Activated naive CD4-positive, alpha-beta T cell treated with anti-CD3 and anti-CD28 coated beads, Interleukin-2, amount 10 ng/mL, durations not matched to agents 7 days and 5 days (primary cell): ENCODE data around the gene IL17RD.
A peak's percentile ranks its signal among the peaks of the same experiment; 100 is the strongest.

Experiments used
- CTCF ChIA-PET: fragments of 350-600 bp; sonication (Branson Sonifier 250); formaldehyde crosslinking; loops from one replicate; lab custom pipeline; 2021; ENCODE audit warnings: antibody characterized with exemption; lab: Charles Lee
- DNase-seq: peaks from one replicate; pipeline ENCODE4 v3.0.0-alpha.2; 2020
- H3K27ac Mint-ChIP-seq: one replicate; pipeline ENCODE4 v1.8.0; 2021; ENCODE audit warnings: mild to moderate bottlenecking, moderate library complexity, mixed read lengths
- H3K27me3 Mint-ChIP-seq: one replicate; pipeline ENCODE4 v1.8.0; 2021; ENCODE audit warnings: mild to moderate bottlenecking, mixed read lengths
- H3K36me3 Mint-ChIP-seq: one replicate; pipeline ENCODE4 v1.8.0; 2021; ENCODE audit warnings: mixed read lengths
- H3K4me1 Mint-ChIP-seq: one replicate; pipeline ENCODE4 v1.8.0; 2021; ENCODE audit warnings: mixed read lengths
- H3K4me3 Mint-ChIP-seq: one replicate; pipeline ENCODE4 v1.8.0; 2021; ENCODE audit warnings: mild to moderate bottlenecking, moderate library complexity, mixed read lengths
- H3K9me3 Mint-ChIP-seq: one replicate; pipeline ENCODE4 v1.8.0; 2021; ENCODE audit warnings: mixed read lengths

The IL17RD gene

DNA sequence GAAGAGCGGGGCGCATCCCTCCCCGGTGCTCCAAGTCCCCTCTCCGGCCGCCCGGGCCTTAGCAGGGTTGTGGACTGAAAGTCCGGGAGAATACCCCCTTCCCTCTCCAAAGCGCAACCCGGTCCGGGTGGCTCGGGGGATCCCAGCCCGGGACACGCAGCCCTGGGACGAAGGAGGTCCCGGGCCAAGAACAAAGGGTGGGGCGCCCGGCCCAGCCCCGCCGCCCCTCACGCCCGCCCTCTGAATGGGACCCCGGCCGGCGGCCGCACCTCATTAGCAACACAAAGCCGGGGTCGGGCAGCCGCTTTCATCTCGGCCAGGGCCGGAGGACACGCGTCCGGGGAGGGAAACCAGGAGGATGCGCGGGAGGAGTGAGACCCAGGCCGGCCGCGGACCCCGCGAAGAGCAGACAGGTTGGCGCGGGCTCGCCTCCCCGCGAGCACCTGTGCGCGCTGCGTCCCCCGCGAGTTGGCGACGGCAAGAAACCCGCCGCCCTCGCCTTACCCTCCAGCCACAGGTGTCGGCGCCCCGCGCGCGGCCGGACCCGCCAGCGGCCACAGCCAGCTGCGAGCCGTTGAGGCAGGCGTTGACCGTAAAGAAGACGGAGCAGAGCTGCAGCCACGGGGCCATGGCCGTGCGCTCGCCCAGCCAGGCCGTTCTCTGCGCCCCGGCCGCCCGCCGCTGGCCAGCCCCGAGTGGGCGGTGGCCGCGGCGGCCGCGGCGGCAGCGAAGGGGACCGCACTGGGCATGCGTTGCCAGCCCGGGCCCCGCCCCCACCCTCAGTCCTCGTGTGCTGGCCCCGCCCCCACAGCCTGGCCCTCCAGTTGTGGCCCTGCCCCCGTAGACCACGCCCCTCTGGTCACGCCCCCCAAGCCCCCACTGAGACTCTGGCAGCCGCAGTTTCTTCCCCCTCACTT, at the start of gene IL17RD:
Gene IL17RD (minus strand): TSS at position 697 of the 917 bp plus-strand sequence. CDS start 67 bp downstream, at position 630.
- DNase-seq = peak; percentile 64
- no peaks in the 10 kb centered on the region for H3K36me3 Mint-ChIP-seq
- peak within 1 kb of the TSS; percentile 72 for H3K4me3 Mint-ChIP-seq
- CTCF ChIA-PET = interaction anchor here (1.2 kb wide), 1 partner anchor 233 kb away, joined by 4 read pairs; no protein-coding TSS in a partner anchor
- no peaks in the 10 kb centered on the region for H3K9me3 Mint-ChIP-seq
- peaks cover 97% of the 10 kb centered on the region for H3K27me3 Mint-ChIP-seq
- H3K4me1 Mint-ChIP-seq = peaks cover 16% of the 10 kb centered on the region
- H3K27ac Mint-ChIP-seq = no peak within 1 kb of the TSS

DNA sequence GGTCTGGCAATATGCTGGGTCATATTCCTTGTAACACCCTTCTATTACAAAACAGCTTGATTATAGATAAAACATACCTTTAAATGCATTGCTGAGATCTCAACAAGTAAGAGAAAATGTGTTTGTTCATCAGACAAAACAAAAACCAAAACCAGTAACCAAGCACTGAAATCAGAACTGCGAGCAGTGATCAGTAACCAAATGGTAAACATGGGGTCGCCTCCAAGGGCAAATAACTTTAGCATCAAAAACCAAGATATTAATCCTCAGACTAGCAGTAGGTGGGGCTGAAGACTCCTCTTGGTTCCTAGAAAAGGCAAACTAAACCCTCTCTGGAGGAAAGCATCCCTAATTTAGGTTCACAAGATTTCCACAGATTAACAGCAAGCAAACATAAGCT, 41.3 kb upstream of the IL17RD start:
- Mint-ChIP-seq H3K4me1 (no peaks in the 10 kb centered on the region), H3K9me3 (no peaks in the 10 kb centered on the region), H3K27ac (no peak overlapping the region), H3K27me3 (no peaks in the 10 kb centered on the region), H3K4me3 (no peak overlapping the region), H3K36me3 (no peaks in the 10 kb centered on the region)
- DNase-seq = no peak
- CTCF ChIA-PET = interaction anchor here (0.6 kb wide), 1 partner anchor 12 kb away, joined by 3 read pairs; no protein-coding TSS in a partner anchor

DNA sequence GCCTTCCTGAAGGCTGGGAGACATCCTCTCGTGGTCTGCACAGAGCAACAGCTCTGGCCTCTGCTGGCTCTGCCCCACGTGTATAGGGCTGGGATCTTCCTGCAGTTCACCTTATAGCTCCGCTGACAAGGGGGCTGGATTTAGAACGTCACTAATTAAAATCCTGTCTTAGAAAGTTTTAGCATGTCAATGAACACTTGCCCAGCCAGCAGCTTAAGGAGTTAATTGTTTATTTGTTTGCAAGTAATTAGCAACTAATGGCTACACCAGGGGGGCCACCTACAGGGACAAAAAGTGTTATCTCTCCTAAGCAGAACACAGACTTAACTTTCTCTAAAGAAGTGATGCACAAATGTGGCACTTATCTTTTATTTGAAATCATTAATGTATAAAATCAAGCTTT, 34.7 kb upstream of the IL17RD start, which contains the start of gene HESX1:
Gene HESX1 (minus strand): TSS at position 84 of the 403 bp plus-strand sequence. CDS start 60 bp downstream, at position 24.
- Mint-ChIP-seq H3K4me3 (no peak within 1 kb of the TSS), H3K27me3 (peaks cover 13% of the 10 kb centered on the region), H3K27ac (no peak within 1 kb of the TSS), H3K9me3 (no peaks in the 10 kb centered on the region), H3K36me3 (no peaks in the 10 kb centered on the region), H3K4me1 (no peaks in the 10 kb centered on the region)
- CTCF ChIA-PET = no interaction called here
- DNase-seq = no peak

- Mint-ChIP-seq H3K9me3 (no peaks in the 10 kb centered on the region), H3K36me3 (no peaks in the 10 kb centered on the region), H3K27ac (no peak overlapping the region), H3K4me1 (no peaks in the 10 kb centered on the region), H3K27me3 (peaks cover 34% of the 10 kb centered on the region), H3K4me3 (no peak overlapping the region)
- no peak for DNase-seq
- CTCF ChIA-PET = interaction anchor here (0.6 to 2.6 kb wide), 2 partner anchors 12 to 24 kb away, joined by 3 to 9 read pairs; no protein-coding TSS in a partner anchor
These were observed 29.5 kb upstream of the IL17RD start for GRCh38 chr3:57194641-57195040.

DNA sequence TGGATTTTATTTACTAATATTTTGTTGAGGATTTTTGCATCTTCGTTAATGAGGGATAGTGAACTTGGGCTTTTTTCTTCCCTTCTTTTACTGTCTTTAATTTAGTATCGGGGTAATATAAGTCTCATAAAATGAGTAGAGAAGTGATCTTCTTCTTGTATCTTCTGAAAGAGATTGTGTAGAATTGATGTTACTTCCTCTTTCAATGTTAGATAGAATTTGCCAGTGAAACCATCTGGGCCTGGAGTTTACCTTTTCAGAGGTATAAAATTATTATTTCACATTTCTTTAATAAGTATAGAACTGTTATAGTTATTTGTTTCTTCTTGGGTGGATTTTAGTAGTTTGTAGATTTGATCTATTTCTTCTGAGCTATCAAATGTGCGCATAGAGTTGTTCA, 26.9 kb upstream of the IL17RD start:
- H3K9me3 Mint-ChIP-seq = no peaks in the 10 kb centered on the region
- CTCF ChIA-PET = no interaction called here
- no peaks in the 10 kb centered on the region for H3K36me3 Mint-ChIP-seq
- H3K4me3 Mint-ChIP-seq = no peak overlapping the region
- H3K27ac Mint-ChIP-seq = no peak overlapping the region
- H3K27me3 Mint-ChIP-seq = peaks cover 31% of the 10 kb centered on the region
- DNase-seq = no peak
- H3K4me1 Mint-ChIP-seq = no peaks in the 10 kb centered on the region

- Mint-ChIP-seq H3K36me3 (no peaks in the 10 kb centered on the region), H3K4me3 (no peak overlapping the region), H3K27ac (no peak overlapping the region), H3K9me3 (no peaks in the 10 kb centered on the region), H3K4me1 (no peaks in the 10 kb centered on the region), H3K27me3 (peaks cover 16% of the 10 kb centered on the region)
- CTCF ChIA-PET = no interaction called here
- no peak for DNase-seq
These were observed 19.4 kb upstream of the IL17RD start for GRCh38 chr3:57184526-57184925.

DNA sequence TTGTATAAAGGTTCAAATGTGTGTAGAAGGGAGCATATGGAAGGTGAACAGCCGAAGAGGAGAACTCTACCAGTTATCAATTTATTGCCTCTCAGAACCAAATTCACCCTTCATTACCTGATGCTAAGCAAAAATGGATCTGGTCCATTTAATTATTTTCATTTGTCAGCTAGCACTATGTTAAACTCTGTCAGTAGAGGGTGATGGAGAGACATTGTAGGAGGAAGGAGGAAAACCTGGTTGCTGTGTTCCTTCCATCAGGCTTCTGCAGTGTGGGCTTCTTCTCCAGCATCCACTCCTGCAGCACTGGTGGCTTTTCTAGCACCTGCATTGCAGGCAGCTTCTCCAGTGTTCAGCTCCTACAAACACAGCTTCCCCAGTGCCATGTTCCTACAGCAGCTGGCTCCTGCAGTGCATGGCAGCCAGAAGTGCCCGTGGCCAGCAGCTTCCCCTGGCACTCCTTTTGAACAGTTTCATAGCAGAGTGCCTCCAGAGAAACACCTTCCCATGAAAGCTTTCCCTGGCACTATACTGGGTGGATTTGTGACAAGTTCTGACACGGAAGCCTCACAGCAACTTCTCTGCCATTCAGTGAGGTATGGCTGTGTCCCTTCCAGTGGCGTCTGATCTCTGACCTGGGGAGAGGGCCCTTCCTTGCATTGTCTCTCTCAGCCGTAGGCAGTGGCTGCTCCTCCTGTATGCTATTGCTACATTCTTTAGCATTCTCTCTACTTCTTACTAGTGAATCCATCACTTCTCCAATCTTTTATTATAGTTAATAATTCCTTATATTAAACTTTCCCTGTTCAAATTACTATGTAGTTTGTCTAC, 14.6 kb upstream of the IL17RD start:
- no peak overlapping the region for H3K27ac Mint-ChIP-seq
- no peaks in the 10 kb centered on the region for H3K4me1 Mint-ChIP-seq
- H3K36me3 Mint-ChIP-seq = no peaks in the 10 kb centered on the region
- H3K27me3 Mint-ChIP-seq = peaks cover 29% of the 10 kb centered on the region
- no peak overlapping the region for H3K4me3 Mint-ChIP-seq
- no peak for DNase-seq
- no peaks in the 10 kb centered on the region for H3K9me3 Mint-ChIP-seq
- CTCF ChIA-PET = interaction anchor here (1.2 to 1.4 kb wide), 2 partner anchors 10 to 47 kb away, joined by 3 to 13 read pairs; no protein-coding TSS in a partner anchor

DNA sequence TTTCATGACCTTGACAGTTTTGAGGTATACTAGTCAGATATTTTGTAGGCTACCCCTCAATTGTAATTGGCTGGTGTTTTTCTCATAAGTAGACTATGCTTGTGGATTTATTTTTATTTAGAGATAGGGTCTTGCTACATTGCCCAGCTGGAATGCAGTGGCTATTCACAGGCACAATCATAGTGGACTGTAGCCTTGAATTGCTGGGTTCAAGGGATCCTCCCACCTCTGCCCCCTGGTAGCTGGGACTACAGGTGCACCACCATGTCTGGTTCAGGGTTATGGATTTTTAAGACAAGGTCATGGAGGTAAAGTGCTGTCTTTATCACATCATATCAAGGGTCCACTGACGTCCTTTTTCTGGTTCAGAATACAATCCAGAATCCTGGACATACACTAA, 10.9 kb upstream of the IL17RD start:
- no peaks in the 10 kb centered on the region for H3K4me1 Mint-ChIP-seq
- no peaks in the 10 kb centered on the region for H3K9me3 Mint-ChIP-seq
- CTCF ChIA-PET = no interaction called here
- no peaks in the 10 kb centered on the region for H3K36me3 Mint-ChIP-seq
- DNase-seq = no peak
- peaks cover 41% of the 10 kb centered on the region for H3K27me3 Mint-ChIP-seq
- no peak overlapping the region for H3K27ac Mint-ChIP-seq
- no peak overlapping the region for H3K4me3 Mint-ChIP-seq

DNA sequence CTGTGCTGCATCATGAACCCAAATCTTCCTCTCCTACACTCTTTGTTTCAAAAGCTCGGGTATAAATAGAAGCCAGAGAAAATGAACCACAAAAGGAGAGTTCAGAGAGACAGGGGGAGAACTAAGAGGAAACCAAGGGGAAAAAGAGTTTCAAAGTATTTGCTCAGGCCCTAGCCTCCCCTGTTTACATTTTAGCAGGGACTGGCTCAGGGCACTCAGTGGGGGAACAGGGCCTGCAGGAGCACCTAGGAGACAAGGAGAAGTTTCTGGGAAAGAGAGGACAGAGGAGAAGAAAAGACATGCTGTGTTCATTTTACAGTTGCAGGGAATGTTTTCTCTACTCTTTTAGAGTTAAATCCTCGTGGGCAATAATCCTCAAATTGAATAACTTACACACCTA, 8.5 kb upstream of the IL17RD start:
- H3K27ac Mint-ChIP-seq = no peak overlapping the region
- no peaks in the 10 kb centered on the region for H3K36me3 Mint-ChIP-seq
- DNase-seq = no peak
- peaks cover 6% of the 10 kb centered on the region for H3K4me1 Mint-ChIP-seq
- H3K27me3 Mint-ChIP-seq = peaks cover 57% of the 10 kb centered on the region
- no peaks in the 10 kb centered on the region for H3K9me3 Mint-ChIP-seq
- H3K4me3 Mint-ChIP-seq = no peak overlapping the region
- CTCF ChIA-PET = no interaction called here

DNA sequence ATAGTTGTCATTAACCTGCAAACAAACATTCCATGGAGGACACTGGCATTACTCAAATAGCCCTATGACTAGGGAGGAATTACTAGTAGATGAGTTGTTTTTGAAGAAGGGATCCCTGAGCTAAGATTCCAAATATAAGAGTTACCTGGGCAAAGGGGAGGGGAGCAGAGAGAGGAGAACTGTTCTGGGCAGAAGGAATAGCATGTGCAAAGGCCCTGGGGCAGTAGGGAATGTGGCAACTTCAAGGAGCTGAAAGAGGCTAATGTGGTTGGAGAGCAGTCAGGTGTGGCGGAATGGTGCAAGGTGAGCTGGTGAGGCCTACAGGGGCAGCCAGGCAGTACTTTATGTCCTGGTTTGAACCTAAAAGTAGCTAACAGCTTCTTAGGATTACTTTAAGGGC, 5.8 kb upstream of the IL17RD start:
- no peak overlapping the region for H3K4me3 Mint-ChIP-seq
- H3K27me3 Mint-ChIP-seq = peaks cover 73% of the 10 kb centered on the region
- H3K27ac Mint-ChIP-seq = no peak overlapping the region
- H3K4me1 Mint-ChIP-seq = peaks cover 7% of the 10 kb centered on the region
- H3K36me3 Mint-ChIP-seq = no peaks in the 10 kb centered on the region
- CTCF ChIA-PET = interaction anchor here (0.5 to 3.2 kb wide), 11 partner anchors 8 to 176 kb away, joined by 3 to 17 read pairs (median 4); no protein-coding TSS in a partner anchor
- no peaks in the 10 kb centered on the region for H3K9me3 Mint-ChIP-seq
- no peak for DNase-seq

- DNase-seq = peak; percentile 75
- Mint-ChIP-seq H3K36me3 (no peaks in the 10 kb centered on the region), H3K4me1 (peaks cover 13% of the 10 kb centered on the region), H3K27ac (no peak overlapping the region), H3K4me3 (peak overlapping the region; percentile 48), H3K27me3 (peaks cover 82% of the 10 kb centered on the region), H3K9me3 (no peaks in the 10 kb centered on the region)
- CTCF ChIA-PET = interaction anchor here (0.5 to 3.2 kb wide), 25 partner anchors 9 to 820 kb away, joined by 3 to 17 read pairs (median 4); partner anchors contain the start of gene APPL1
These were observed 4.9 kb upstream of the IL17RD start for GRCh38 chr3:57169872-57170623.

DNA sequence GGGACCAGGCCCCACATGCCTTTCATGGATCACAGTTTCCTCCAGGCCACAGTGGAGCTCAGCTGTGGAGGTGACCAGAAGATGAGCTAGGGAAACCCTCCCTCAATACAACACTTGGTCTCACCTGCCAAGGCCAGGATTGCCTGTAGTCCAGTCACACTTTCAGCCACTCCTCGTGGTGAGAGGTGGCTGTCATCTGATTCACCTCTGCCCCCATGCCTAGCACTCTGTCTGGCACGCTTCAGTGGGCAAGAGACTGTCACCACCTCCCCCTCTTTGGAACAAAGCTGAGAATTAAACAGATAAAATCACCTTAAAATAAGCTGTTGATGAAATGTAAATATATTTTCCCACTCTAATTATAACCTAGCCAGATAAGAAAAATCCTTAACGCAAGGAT, 4.0 kb upstream of the IL17RD start:
- Mint-ChIP-seq H3K27me3 (peaks cover 83% of the 10 kb centered on the region), H3K4me1 (peaks cover 17% of the 10 kb centered on the region), H3K9me3 (no peaks in the 10 kb centered on the region), H3K4me3 (no peak overlapping the region), H3K27ac (no peak overlapping the region), H3K36me3 (no peaks in the 10 kb centered on the region)
- DNase-seq = no peak
- CTCF ChIA-PET = interaction anchor here (0.7 to 3.2 kb wide), 16 partner anchors 10 to 688 kb away, joined by 3 to 17 read pairs (median 6); no protein-coding TSS in a partner anchor

GRCh38 chr3:57168151-57168550, 3.0 kb upstream of the IL17RD start:
- H3K4me3 Mint-ChIP-seq = no peak overlapping the region
- H3K36me3 Mint-ChIP-seq = no peaks in the 10 kb centered on the region
- peaks cover 83% of the 10 kb centered on the region for H3K27me3 Mint-ChIP-seq
- no peak overlapping the region for H3K27ac Mint-ChIP-seq
- no peaks in the 10 kb centered on the region for H3K9me3 Mint-ChIP-seq
- peaks cover 19% of the 10 kb centered on the region for H3K4me1 Mint-ChIP-seq
- DNase-seq = no peak
- CTCF ChIA-PET = interaction anchor here (0.6 to 2.2 kb wide), 2 partner anchors 12 to 229 kb away, joined by 3 to 10 read pairs; no protein-coding TSS in a partner anchor
